IPS-NIHi7 (cell line): Measurements from ENCODE around the gene USP40.

Experiments used
- DNase-seq: peaks from one replicate; pipeline ENCODE4 v3.0.0; 2012; ENCODE audit warnings: mixed read lengths; ENCODE audit errors: extremely low spot score

The USP40 gene

GRCh38 chr2:233426619-233427342 lies 139.8 kb downstream of the USP40 start:
- DNase-seq: no peak
